K562 (cell line): ENCODE data around the gene MAU2. TPM values are rescaled to one million over a fixed set of nuclear protein-coding genes. Genes with fewer than 3 reads are reported as not detected.

Source experiments
- BRF2 ChIP-seq: IDR thresholded peaks from 3 replicates; pipeline ENCODE4 v1.6.1; 2011; ENCODE audit warnings: borderline replicate concordance, mild to moderate bottlenecking; ENCODE audit not compliant: insufficient read length, insufficient read depth
- CHD1 ChIP-seq: fragments of 200-600 bp; sonication (generic); IDR thresholded peaks from one replicate; pipeline ENCODE4 v1.6.1; 2012; ENCODE audit warnings: mild to moderate bottlenecking, moderate library complexity, low read length, inconsistent platforms
- E2F6 ChIP-seq, 2 experiments: IDR thresholded peaks; 2 replicates each; pipeline ENCODE4 v1.6.1; 2011; ENCODE audit warnings: borderline replicate concordance in 1 of 2, control low read depth in 1 of 2, low read depth in 1 of 2, low read length in 1 of 2, mild to moderate bottlenecking in 1 of 2, mixed read lengths in 1 of 2, moderate library complexity in 1 of 2; ENCODE audit not compliant: insufficient read depth in 1 of 2, insufficient read length in 1 of 2, poor library complexity in 1 of 2, severe bottlenecking in 1 of 2; ENCODE audit errors: extremely low read depth in 1 of 2
- FOXA1 ChIP-seq: fragments of 450-650 bp; IDR thresholded peaks from 2 replicates; pipeline ENCODE4 v1.6.1; 2016; ENCODE audit warnings: mild to moderate bottlenecking, borderline replicate concordance
- KLF1 ChIP-seq: fragments of 450-650 bp; IDR thresholded peaks from 2 replicates; pipeline ENCODE4 v1.6.1; 2016; ENCODE audit warnings: missing genetic modification characterization, missing compliant biosample characterization
- MGA ChIP-seq: fragments of 450-650 bp; IDR thresholded peaks from 2 replicates; pipeline ENCODE4 v1.6.1; 2016; ENCODE audit warnings: mild to moderate bottlenecking, moderate library complexity
- PBX2 ChIP-seq, 2 experiments: IDR thresholded peaks in 1 of 2; conservative IDR thresholded peaks in 1 of 2; 2 replicates each; pipeline ENCODE4 v1.6.1; 2016; ENCODE audit warnings: low read depth in 2 of 2, mild to moderate bottlenecking in 1 of 2, missing compliant biosample characterization in 1 of 2, missing genetic modification characterization in 1 of 2, moderate library complexity in 1 of 2
- PHF20 ChIP-seq: fragments of 450-650 bp; IDR thresholded peaks from 2 replicates; pipeline ENCODE4 v1.6.1; 2018; ENCODE audit not compliant: partially characterized antibody
- RB1 ChIP-seq: fragments of 450-650 bp; IDR thresholded peaks from 2 replicates; pipeline ENCODE4 v1.6.1; 2017; ENCODE audit warnings: low read depth, mild to moderate bottlenecking
- ZBED1 ChIP-seq: IDR thresholded peaks from 2 replicates; pipeline ENCODE4 v1.6.1; 2014
- polyA plus RNA-seq, 8 experiments: library from polyadenylated mRNA; depleted of rRNA in 4 of 8; stranded (reverse) in 5 of 8; unstranded in 3 of 8; fragments of >200 nt; fragmentation: Nextera tagmentation in 2 of 8; fragmentation: Illumina TruSeq in 1 of 8; extraction: Ambion mirVana in 2 of 8; extraction: Trizol in 1 of 8; gene quantifications; 2 replicates each; pipeline versions ENCODE4 v1.2.1 to v1.2.3, GENCODE V29; 2011 to 2014; ENCODE audit warnings: inconsistent platforms in 1 of 8, missing spikeins in 1 of 8
- total RNA-seq, 7 experiments: library from RNA; depleted of rRNA in 6 of 7; stranded (reverse); fragments of >200 nt in 6 of 7; fragmentation: Illumina TruSeq in 2 of 7; extraction: Trizol in 2 of 7; gene quantifications; 2 replicates each; pipeline versions ENCODE4 v1.2.1 to v1.2.3, GENCODE V29; 2011 to 2021; ENCODE audit warnings: low replicate concordance in 1 of 7

MAU2 gene
- total and polyA plus RNA-seq, 9 of the 15 experiments (the other 6 are each of a cell fraction or from before 2014, with no cell fraction given): 1.2 to 48.1 (median 19.4) TPM

- TF ChIP-seq MGA (no peak), E2F6 (IDR thresholded peaks at IDR 0.05; ENCODE audit: borderline replicate concordance in 1 of 2, extremely low read depth in 1 of 2, insufficient read depth in 1 of 2, insufficient read length in 1 of 2, low read depth in 1 of 2, low read length in 1 of 2, poor library complexity in 1 of 2, severe bottlenecking in 1 of 2) (peak in 1 of 2 experiments; percentile 9), RB1 (0 out of 2 replicates have a peak, but pooled peaks have one; percentile 52), PHF20 (peak; percentile 75), BRF2 (no peak), PBX2 (CRISPR knock-in tag; IDR thresholded peaks at IDR 0.05; ENCODE audit: low read depth) (no peak), PBX2 (tag; conservative IDR thresholded peaks at IDR 0.05; ENCODE audit: low read depth) (no peak), FOXA1 (no peak), CHD1 (peak; percentile 60), KLF1 (no peak), ZBED1 (no peak)
Observed at GRCh38 chr19:19319732-19320360, 783 bp upstream of the MAU2 start (continued).
